Activated naive CD4-positive, alpha-beta T cell treated with anti-CD3 and anti-CD28 coated beads, Interleukin-2, amount 10 ng/mL, durations not matched to agents 7 days and 5 days (primary cell): ENCODE results near the gene TBPL2.

Experiments used
- CTCF ChIA-PET: fragments of 350-600 bp; sonication (Branson Sonifier 250); formaldehyde crosslinking; loops from one replicate; lab custom pipeline; 2021; ENCODE audit warnings: antibody characterized with exemption; lab: Charles Lee
- DNase-seq: peaks from one replicate; pipeline ENCODE4 v3.0.0-alpha.2; 2020
- H3K27ac Mint-ChIP-seq: one replicate; pipeline ENCODE4 v1.8.0; 2021; ENCODE audit warnings: mild to moderate bottlenecking, moderate library complexity, mixed read lengths
- H3K27me3 Mint-ChIP-seq: one replicate; pipeline ENCODE4 v1.8.0; 2021; ENCODE audit warnings: mild to moderate bottlenecking, mixed read lengths
- H3K36me3 Mint-ChIP-seq: one replicate; pipeline ENCODE4 v1.8.0; 2021; ENCODE audit warnings: mixed read lengths
- H3K4me1 Mint-ChIP-seq: one replicate; pipeline ENCODE4 v1.8.0; 2021; ENCODE audit warnings: mixed read lengths
- H3K4me3 Mint-ChIP-seq: one replicate; pipeline ENCODE4 v1.8.0; 2021; ENCODE audit warnings: mild to moderate bottlenecking, moderate library complexity, mixed read lengths
- H3K9me3 Mint-ChIP-seq: one replicate; pipeline ENCODE4 v1.8.0; 2021; ENCODE audit warnings: mixed read lengths

The TBPL2 gene

DNA sequence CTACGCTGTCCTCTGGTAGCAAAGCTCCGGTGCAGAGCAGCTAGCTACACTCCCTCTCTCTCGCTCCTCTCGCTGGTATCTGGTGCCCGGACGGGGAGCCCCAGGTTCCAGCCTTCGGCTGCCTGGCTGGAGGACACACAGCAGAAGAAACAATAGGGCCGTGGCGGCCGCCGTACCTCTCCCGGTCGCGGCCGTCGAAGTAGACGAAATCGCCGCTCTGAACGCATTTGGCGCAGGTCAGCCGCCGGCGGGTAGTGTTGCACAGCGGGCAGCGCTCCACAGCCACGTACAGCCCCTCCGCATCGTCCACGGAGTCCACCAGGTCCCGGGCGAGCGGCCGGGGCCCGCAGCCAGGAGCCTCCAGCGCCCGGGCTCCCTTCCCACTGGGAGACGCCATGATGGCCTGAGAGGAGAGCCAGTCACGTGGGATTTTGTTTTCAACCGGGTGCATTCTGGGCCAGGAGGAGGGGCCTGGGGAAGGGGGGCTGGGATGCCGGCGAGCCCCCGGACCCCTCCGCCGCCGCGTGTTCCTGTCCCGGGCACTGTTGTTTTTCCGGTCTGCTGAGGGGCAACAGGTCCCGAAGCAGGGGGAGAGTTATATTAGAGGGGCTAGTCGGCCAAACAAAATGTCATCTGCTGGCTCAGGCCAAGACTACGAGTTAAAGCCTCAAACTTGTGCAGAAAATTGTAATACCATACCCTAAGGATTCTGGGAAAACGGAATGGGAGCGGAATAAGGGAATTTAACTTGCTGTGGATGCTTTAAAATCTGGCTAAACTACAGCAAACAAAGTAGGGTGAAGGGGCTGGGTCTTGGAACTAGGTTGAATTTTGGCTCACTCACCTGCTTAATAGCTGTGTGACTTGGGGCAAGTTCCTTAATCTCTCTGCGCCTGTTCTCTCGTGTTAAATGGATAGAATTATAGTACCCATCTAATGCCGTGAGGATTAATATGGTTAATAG, 28.7 kb downstream of the TBPL2 start, which contains the start of gene ATG14:
Gene ATG14 (minus strand): TSS at position 405 of the 964 bp plus-strand sequence. CDS start 8 bp downstream, at position 397.
- no peaks in the 10 kb centered on the region for H3K36me3 Mint-ChIP-seq
- peak; percentile 88 for DNase-seq
- H3K4me3 Mint-ChIP-seq: peak within 1 kb of the TSS; percentile 77
- H3K9me3 Mint-ChIP-seq: no peaks in the 10 kb centered on the region
- H3K27me3 Mint-ChIP-seq: no peaks in the 10 kb centered on the region
- CTCF ChIA-PET: interaction anchor here (1.2 to 1.3 kb wide), 2 partner anchors 58 to 141 kb away, joined by 3 to 5 read pairs; no protein-coding TSS in a partner anchor
- H3K27ac Mint-ChIP-seq: peak within 1 kb of the TSS; percentile 84
- H3K4me1 Mint-ChIP-seq: peaks cover 33% of the 10 kb centered on the region

DNA sequence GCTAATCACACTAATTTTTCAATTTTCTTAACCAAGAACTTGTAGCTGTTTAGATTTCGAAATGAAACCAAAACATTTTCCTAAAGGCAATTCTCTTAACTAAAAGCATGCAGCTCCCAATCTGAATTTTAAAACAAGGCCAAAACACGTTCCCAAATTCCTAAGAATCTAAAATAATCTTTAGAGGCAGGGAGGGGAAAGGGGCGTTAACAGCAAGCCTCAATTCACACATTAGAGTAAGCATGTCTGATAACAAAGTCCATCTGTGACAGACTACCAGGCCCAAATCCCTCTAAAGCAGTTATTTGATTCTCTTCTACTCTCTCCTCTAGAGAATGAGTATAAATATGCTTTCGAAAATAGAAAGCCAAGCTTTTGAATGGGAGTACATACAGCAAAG, 29.5 kb downstream of the TBPL2 start:
- Mint-ChIP-seq H3K4me1 (peaks cover 33% of the 10 kb centered on the region), H3K27me3 (no peaks in the 10 kb centered on the region), H3K9me3 (no peaks in the 10 kb centered on the region), H3K4me3 (peak overlapping the region; percentile 77), H3K27ac (peak overlapping the region; percentile 84), H3K36me3 (no peaks in the 10 kb centered on the region)
- CTCF ChIA-PET: interaction anchor here (0.7 to 1.2 kb wide), 2 partner anchors 57 to 323 kb away, joined by 3 to 5 read pairs; no protein-coding TSS in a partner anchor
- DNase-seq: no peak

DNA sequence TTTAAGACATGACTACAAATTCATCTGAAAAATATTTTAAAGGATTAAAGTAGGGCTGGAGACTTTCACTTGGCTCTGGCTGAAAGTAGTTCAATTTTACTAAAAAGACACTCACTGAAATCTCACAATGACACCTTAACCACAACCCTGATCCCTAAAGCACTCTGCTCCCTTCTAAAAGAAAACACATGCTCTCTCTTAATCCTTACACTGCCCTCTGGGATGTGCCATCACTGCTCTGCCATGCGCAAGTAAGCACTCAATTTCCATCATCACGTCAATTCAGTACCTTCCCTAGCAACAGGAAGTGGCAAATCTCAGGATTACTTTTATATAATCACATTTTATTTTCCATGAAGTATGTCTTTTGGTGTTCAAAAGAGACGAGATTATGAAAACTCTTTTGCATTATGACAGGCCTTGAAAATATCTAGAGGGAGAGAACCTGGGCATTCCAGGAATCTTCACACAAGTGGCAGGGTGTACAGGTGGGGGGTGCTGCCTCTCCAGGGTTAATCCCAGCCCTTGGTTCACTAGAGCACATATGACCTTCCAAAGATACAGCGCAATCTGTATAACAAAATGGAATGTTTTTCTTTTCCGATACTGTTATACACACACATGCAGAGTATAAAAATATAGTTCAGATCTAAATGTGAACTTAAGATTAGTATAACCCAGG, 36.1 kb downstream of the TBPL2 start:
- no peak overlapping the region for H3K4me3 Mint-ChIP-seq
- H3K9me3 Mint-ChIP-seq: no peaks in the 10 kb centered on the region
- H3K4me1 Mint-ChIP-seq: peaks cover 17% of the 10 kb centered on the region
- H3K27ac Mint-ChIP-seq: no peak overlapping the region
- H3K27me3 Mint-ChIP-seq: no peaks in the 10 kb centered on the region
- DNase-seq: no peak
- CTCF ChIA-PET: interaction anchor here (1.1 to 1.3 kb wide), 2 partner anchors 12 to 15 kb away, joined by 3 read pairs; no protein-coding TSS in a partner anchor
- no peaks in the 10 kb centered on the region for H3K36me3 Mint-ChIP-seq

DNA sequence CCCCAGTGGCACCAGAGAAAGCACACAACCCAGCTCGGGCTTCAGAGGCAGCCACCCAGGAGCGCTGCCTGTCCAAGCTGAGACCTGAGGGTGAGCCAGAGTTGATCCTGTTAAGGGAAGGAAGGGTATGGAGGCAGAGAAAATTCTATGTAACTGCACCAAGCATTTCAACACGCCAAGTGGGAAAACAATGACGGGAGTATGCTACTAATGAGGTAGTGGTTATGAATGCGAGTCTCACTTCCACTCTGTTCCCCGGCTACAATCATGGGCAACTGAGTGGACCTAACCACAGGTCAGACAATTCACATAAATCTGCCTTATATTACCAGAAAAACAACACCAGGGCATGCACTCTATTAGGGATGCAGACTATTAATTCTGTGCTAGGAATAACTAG, 38.7 kb downstream of the TBPL2 start:
- Mint-ChIP-seq H3K4me1 (peaks cover 11% of the 10 kb centered on the region), H3K27me3 (no peaks in the 10 kb centered on the region), H3K4me3 (no peak overlapping the region), H3K36me3 (no peaks in the 10 kb centered on the region), H3K27ac (no peak overlapping the region), H3K9me3 (no peaks in the 10 kb centered on the region)
- no peak for DNase-seq
- CTCF ChIA-PET: no interaction called here

DNA sequence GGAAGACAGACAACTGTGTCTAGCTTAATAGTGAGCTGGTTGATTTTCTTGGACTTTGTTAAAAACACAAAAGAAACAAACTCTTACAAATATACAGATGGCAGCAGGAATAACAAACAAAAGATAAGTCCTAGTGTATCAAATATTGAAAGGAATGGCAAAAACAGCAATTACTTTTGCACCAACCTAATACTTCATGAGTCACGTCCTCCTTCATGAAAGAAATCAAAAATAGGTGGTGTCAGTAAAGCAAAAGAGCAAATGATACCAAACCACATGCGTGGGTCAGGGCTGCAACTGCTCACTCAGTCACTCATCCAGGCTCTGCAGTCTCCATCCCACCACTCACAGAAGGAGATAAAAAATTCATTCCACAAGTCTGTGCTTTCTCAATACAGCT, 40.6 kb downstream of the TBPL2 start:
- Mint-ChIP-seq H3K27ac (no peak overlapping the region), H3K9me3 (no peaks in the 10 kb centered on the region), H3K27me3 (no peaks in the 10 kb centered on the region), H3K36me3 (peaks cover 6% of the 10 kb centered on the region), H3K4me1 (peaks cover 11% of the 10 kb centered on the region), H3K4me3 (no peak overlapping the region)
- DNase-seq: no peak
- CTCF ChIA-PET: interaction anchor here (0.6 kb wide), 1 partner anchor 125 kb away, joined by 4 read pairs; no protein-coding TSS in a partner anchor

DNA sequence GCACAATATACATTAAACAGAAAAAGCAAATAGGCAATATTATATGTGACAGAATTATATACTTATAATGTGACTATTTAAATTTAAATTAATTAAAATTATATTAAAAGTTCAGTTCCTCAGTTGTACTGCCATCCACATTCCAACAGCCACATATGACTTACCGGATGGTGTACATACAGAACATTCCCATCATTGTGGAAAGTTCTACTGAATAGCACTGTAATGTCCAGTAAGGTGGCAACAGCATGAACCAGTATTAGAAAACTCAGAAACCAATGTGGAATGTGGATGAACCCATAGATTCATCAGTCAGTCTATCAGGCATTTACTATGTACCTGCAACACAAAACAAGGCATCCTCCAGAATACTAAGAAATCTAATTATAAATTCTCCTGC, 41.2 kb downstream of the TBPL2 start:
- H3K4me1 Mint-ChIP-seq: peaks cover 7% of the 10 kb centered on the region
- H3K27ac Mint-ChIP-seq: no peak overlapping the region
- H3K4me3 Mint-ChIP-seq: no peak overlapping the region
- no peaks in the 10 kb centered on the region for H3K27me3 Mint-ChIP-seq
- CTCF ChIA-PET: no interaction called here
- no peaks in the 10 kb centered on the region for H3K9me3 Mint-ChIP-seq
- no peak for DNase-seq
- H3K36me3 Mint-ChIP-seq: peaks cover 6% of the 10 kb centered on the region

DNA sequence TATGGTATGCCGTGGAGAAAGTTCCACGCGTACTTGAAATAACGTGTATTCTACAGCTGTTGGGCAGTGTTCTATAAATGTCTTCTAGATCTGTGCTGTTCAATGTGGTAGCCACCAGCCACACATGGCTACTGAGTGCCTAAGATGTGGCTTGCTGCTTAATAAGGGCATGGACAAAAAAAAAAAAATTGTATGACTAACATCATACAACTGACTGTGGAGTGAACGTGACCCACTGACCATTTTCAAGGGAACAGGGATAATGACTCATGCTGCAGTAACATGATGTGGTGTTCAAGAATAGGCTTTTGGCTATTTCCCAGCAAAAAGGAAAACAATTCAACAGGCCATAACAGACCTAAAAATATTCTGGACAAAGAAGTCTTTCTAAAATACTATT, 41.7 kb downstream of the TBPL2 start:
- Mint-ChIP-seq H3K36me3 (peaks cover 6% of the 10 kb centered on the region), H3K27ac (no peak overlapping the region), H3K4me3 (no peak overlapping the region), H3K4me1 (peaks cover 4% of the 10 kb centered on the region), H3K27me3 (no peaks in the 10 kb centered on the region), H3K9me3 (no peaks in the 10 kb centered on the region)
- CTCF ChIA-PET: no interaction called here
- DNase-seq: no peak

DNA sequence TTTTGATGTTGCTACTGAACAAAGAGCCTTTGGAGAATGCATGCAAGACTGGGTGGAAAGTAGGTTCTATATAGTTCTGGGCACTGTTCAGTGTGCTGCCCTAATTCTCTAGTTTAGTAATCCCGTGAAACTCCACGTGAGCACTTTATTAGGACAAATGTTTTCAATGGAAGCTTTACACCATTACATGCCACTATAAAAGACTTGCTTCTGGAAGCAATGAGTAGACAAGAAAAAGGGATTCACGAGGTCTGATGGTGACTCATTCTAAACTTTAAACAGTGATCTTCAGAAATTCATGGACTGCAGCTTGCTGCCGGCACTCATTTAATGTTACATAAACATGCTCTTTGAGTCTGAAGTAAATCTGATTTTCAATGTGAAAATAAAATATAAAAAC, 51.1 kb downstream of the TBPL2 start:
- peaks cover 23% of the 10 kb centered on the region for H3K36me3 Mint-ChIP-seq
- CTCF ChIA-PET: interaction anchor here (1.1 to 1.2 kb wide), 2 partner anchors 14 to 40 kb away, joined by 3 read pairs; no protein-coding TSS in a partner anchor
- no peak overlapping the region for H3K27ac Mint-ChIP-seq
- H3K9me3 Mint-ChIP-seq: no peaks in the 10 kb centered on the region
- H3K4me3 Mint-ChIP-seq: no peak overlapping the region
- peaks cover 22% of the 10 kb centered on the region for H3K4me1 Mint-ChIP-seq
- H3K27me3 Mint-ChIP-seq: no peaks in the 10 kb centered on the region
- no peak for DNase-seq

DNA sequence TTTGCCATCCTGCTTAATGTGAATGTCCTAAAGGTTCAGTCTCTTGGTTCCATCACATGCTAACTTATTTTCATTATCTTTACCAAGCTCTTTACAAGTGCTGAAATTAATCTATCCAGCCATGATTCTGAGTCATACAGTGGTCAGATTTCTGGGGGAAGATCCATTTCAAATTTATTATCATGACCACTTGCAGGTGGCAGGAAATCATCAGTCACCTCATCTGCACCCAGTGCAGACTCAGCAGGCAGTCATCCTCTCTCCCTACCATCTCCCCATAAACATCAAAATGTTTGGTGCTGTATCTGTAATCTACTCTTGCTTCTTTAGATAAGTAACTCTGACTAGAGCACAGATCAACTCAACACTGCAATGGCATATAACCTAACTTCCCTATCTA, 52.3 kb downstream of the TBPL2 start:
- H3K9me3 Mint-ChIP-seq: no peaks in the 10 kb centered on the region
- H3K4me3 Mint-ChIP-seq: no peak overlapping the region
- peaks cover 25% of the 10 kb centered on the region for H3K36me3 Mint-ChIP-seq
- H3K27ac Mint-ChIP-seq: peak overlapping the region; percentile 20
- CTCF ChIA-PET: no interaction called here
- no peak for DNase-seq
- H3K27me3 Mint-ChIP-seq: no peaks in the 10 kb centered on the region
- H3K4me1 Mint-ChIP-seq: peaks cover 22% of the 10 kb centered on the region

DNA sequence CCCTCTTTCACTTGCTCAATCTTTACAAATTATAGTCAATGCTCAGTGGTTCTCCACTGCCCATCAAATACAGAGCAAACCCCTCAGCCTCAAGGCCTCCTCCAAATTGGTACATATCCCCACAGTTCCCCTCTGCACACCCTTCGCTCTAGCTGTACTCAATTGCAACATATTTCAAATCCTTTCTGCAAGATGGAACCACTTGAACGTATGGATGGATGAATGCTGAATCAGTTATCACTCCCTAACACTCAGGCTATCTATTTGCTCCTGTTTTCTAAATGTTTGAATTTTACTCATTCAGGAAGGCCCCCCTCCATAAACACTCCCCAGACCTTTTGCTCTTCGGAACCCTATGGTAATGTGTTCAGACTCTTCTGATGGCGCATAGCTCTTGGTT, 53.3 kb downstream of the TBPL2 start:
- peaks cover 25% of the 10 kb centered on the region for H3K36me3 Mint-ChIP-seq
- CTCF ChIA-PET: interaction anchor here (1.7 kb wide), 1 partner anchor 117 kb away, joined by 4 read pairs; no protein-coding TSS in a partner anchor
- no peak overlapping the region for H3K4me3 Mint-ChIP-seq
- no peak for DNase-seq
- H3K27ac Mint-ChIP-seq: no peak overlapping the region
- H3K27me3 Mint-ChIP-seq: no peaks in the 10 kb centered on the region
- no peaks in the 10 kb centered on the region for H3K9me3 Mint-ChIP-seq
- peaks cover 22% of the 10 kb centered on the region for H3K4me1 Mint-ChIP-seq

DNA sequence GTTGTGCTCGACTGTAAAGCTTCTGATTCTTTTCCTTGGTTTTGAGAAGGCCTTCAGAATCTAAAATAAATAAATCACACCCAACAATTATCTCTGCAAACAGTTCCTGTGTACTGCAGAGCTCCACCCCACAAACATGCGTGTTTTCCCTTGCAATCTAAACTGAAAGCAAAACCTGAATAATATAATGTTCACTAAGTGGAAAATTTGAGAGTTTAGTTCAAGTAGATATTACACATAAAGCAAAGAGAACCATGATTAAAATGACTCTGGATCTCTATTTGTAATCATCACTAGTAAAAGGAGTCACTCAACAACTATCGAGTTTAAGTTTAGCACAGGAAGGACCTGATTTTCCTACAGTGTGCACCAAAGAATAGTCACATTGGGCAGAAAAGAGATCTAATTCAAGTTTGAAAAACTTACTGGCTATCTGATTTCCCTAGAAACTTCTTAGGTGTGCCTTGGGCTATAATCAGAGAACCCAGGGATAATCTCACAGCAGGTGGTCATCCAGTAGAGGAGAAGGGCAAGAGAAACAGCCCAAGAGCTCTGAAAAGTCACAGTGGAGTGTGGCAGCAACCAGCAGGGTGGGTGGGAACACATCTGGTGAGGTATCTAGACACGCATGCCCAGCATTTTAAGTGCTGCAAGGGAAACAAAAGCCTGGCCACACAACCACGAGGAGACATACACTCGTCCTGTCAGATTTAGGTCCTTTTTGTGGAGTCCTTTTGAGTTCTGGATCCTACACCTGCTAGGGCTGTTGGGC, 54.2 kb downstream of the TBPL2 start:
- CTCF ChIA-PET: interaction anchor here (1.4 to 1.7 kb wide), 3 partner anchors 14 to 116 kb away, joined by 3 to 4 read pairs (median 4); no protein-coding TSS in a partner anchor
- Mint-ChIP-seq H3K27me3 (no peaks in the 10 kb centered on the region), H3K4me1 (peaks cover 22% of the 10 kb centered on the region), H3K4me3 (peak overlapping the region; percentile 51), H3K27ac (peak overlapping the region; percentile 92), H3K9me3 (no peaks in the 10 kb centered on the region), H3K36me3 (peaks cover 27% of the 10 kb centered on the region)
- peak; percentile 33 for DNase-seq

DNA sequence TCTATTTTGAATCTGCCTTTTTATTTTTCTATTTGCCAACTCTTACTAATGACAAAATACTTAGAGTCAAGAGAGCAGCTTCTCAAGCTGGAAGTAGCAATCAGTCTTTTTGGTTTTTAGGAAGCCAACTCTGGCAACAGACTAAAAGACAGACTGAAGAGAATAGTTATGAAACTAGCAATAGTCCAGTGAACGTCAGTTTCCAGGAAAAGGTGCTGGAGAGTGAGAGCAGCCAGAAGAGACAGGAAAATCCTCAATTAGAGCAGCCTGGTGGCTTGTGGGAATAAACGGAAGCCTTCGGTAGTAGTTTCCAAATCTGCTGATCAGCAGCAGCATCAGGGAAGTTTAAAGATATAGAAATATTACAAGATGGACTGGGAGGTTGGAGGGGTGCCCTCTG, 55.9 kb downstream of the TBPL2 start:
- no peak for DNase-seq
- Mint-ChIP-seq H3K4me3 (no peak overlapping the region), H3K27me3 (no peaks in the 10 kb centered on the region), H3K27ac (no peak overlapping the region), H3K9me3 (no peaks in the 10 kb centered on the region), H3K36me3 (peaks cover 31% of the 10 kb centered on the region), H3K4me1 (peaks cover 22% of the 10 kb centered on the region)
- CTCF ChIA-PET: interaction anchor here (1.2 kb wide), 1 partner anchor 9 kb away, joined by 3 read pairs; no protein-coding TSS in a partner anchor

DNA sequence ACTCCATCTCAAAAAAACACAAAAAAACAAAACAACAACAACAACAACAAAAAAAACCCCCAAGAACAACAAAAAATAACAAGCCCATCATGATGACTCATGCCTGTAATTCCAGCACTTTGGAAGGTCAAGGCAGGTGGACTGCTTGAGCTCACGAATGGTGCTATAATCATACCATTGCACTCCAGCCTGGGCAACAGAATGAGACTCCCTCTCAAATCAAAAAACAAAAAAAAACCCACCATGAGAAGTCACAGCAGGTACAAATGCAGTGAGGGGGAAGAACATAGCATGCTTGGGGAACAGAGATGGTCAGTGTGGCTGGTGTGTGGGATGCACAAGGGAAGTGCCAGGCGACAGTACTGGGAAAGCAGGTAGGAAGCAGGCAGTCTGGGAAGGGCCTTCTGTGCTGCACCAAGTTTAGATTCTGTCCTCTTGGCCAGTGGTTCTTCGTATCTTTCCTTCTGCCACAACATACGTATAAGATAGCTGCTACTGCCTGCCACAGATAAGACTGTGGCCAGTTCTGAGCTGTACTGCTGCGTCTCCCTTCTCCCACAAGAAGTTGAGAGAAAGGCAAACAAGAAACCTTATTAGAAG, 56.8 kb downstream of the TBPL2 start:
- H3K4me1 Mint-ChIP-seq: peaks cover 22% of the 10 kb centered on the region
- no peaks in the 10 kb centered on the region for H3K9me3 Mint-ChIP-seq
- H3K27me3 Mint-ChIP-seq: no peaks in the 10 kb centered on the region
- H3K36me3 Mint-ChIP-seq: peaks cover 29% of the 10 kb centered on the region
- H3K4me3 Mint-ChIP-seq: no peak overlapping the region
- no peak overlapping the region for H3K27ac Mint-ChIP-seq
- DNase-seq: no peak
- CTCF ChIA-PET: interaction anchor here (1.2 kb wide), 1 partner anchor 8 kb away, joined by 3 read pairs; no protein-coding TSS in a partner anchor
